A375 (cell line): ENCODE results near the gene MARF1. TPM values are rescaled to one million over a fixed set of nuclear protein-coding genes. Genes with fewer than 3 reads are reported as not detected.

Experiments
- total RNA-seq: library from RNA; depleted of rRNA; stranded (reverse); fragments of >200 nt; shearing (Covaris generic); gene quantifications from 2 replicates; pipeline ENCODE4 v1.2.3, GENCODE V29; 2014; rRNA removed

MARF1 gene, protein sequence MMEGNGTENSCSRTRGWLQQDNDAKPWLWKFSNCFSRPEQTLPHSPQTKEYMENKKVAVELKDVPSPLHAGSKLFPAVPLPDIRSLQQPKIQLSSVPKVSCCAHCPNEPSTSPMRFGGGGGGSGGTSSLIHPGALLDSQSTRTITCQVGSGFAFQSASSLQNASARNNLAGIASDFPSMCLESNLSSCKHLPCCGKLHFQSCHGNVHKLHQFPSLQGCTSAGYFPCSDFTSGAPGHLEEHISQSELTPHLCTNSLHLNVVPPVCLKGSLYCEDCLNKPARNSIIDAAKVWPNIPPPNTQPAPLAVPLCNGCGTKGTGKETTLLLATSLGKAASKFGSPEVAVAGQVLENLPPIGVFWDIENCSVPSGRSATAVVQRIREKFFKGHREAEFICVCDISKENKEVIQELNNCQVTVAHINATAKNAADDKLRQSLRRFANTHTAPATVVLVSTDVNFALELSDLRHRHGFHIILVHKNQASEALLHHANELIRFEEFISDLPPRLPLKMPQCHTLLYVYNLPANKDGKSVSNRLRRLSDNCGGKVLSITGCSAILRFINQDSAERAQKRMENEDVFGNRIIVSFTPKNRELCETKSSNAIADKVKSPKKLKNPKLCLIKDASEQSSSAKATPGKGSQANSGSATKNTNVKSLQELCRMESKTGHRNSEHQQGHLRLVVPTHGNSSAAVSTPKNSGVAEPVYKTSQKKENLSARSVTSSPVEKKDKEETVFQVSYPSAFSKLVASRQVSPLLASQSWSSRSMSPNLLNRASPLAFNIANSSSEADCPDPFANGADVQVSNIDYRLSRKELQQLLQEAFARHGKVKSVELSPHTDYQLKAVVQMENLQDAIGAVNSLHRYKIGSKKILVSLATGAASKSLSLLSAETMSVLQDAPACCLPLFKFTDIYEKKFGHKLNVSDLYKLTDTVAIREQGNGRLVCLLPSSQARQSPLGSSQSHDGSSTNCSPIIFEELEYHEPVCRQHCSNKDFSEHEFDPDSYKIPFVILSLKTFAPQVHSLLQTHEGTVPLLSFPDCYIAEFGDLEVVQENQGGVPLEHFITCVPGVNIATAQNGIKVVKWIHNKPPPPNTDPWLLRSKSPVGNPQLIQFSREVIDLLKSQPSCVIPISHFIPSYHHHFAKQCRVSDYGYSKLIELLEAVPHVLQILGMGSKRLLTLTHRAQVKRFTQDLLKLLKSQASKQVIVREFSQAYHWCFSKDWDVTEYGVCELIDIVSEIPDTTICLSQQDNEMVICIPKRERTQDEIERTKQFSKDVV (N-terminal part only)
- total RNA-seq: 11.5 and 12.7 TPM in 2 replicates

GRCh38 chr16:15643048-15643945, at the start of gene MARF1:
Gene MARF1 (minus strand): TSS chr16:15643154. CDS start chr16:15639233, 3,921 bp downstream.

GRCh38 chr16:15650019-15650697, 7.2 kb upstream of the MARF1 start, which contains the start of gene NDE1:
Gene NDE1 (plus strand): TSS chr16:15650245. CDS start chr16:15664779, 14,534 bp downstream.

Other genes with a start within 250 kb of the MARF1 start
- gene MPV17L, start 247.4 kb downstream of the MARF1 start, total RNA-seq: 7.1 and 8.3 TPM in 2 replicates
- 32.4 and 36.3 TPM in 2 replicates for gene BMERB1, start 208.6 kb downstream of the MARF1 start, total RNA-seq
- 88.6 and 115 TPM in 2 replicates for gene NDE1, start 7.1 kb upstream of the MARF1 start, total RNA-seq
- gene MYH11, start 213.9 kb upstream of the MARF1 start, total RNA-seq: not detected in 2 replicates
- gene CEP20, start 245.4 kb upstream of the MARF1 start, total RNA-seq: 23.9 and 24.3 TPM in 2 replicates